H1 (cell line): ENCODE measurements around the gene SLC66A3. TPM values are rescaled to one million over a fixed set of nuclear protein-coding genes. Genes with fewer than 3 reads are reported as not detected.

ENCODE experiments used
- CTBP2 ChIP-seq: IDR thresholded peaks from 2 replicates; pipeline ENCODE4 v1.7.0; 2011; ENCODE audit warnings: borderline replicate concordance, mild to moderate bottlenecking, moderate library complexity, mixed read lengths, low read length; ENCODE audit not compliant: insufficient read depth, insufficient read length
- CTCF ChIP-seq, 3 experiments: IDR thresholded peaks; 1 replicate in 2 of 3; 2 replicates in 1 of 3; pipeline versions ENCODE4 v1.5.1 to v1.6.1; 2011; ENCODE audit warnings: low read length in 3 of 3, mild to moderate bottlenecking in 3 of 3, inconsistent platforms in 2 of 3, low read depth in 1 of 3, moderate library complexity in 1 of 3; ENCODE audit not compliant: insufficient read depth in 1 of 3; ENCODE audit errors: control extremely low read depth in 1 of 3
- POLR2AphosphoS5 ChIP-seq: IDR thresholded peaks from 2 replicates; pipeline ENCODE4 v1.6.1; 2011; ENCODE audit warnings: low read depth, low read length
- polyA plus RNA-seq, 7 experiments: library from polyadenylated mRNA; depleted of rRNA in 3 of 7; stranded (reverse) in 5 of 7; unstranded in 2 of 7; fragments of >200 nt in 5 of 7; fragments of 200-250 nt in 2 of 7; gene quantifications; 1 replicate in 5 of 7; 2 replicates in 1 of 7; 4 replicates in 1 of 7; pipeline versions ENCODE4 v1.2.1 to v1.2.3, GENCODE V29; 2011 to 2013; ENCODE audit warnings: missing spikeins in 2 of 7, mixed read lengths in 2 of 7
- total RNA-seq: library from RNA; stranded (reverse); fragmentation: NEBNext Ultra II Directional; extraction: Animal tissue kit (Norgen Biotek cat#: 25700); gene quantifications from 2 replicates; pipeline ENCODE4 v1.2.1, GENCODE V29; 2021

SLC66A3 gene
- total and polyA plus RNA-seq, 2 of the 8 experiments (the other 6 are each of a cell fraction or from before 2014, with no cell fraction given): 8.7 to 27.8 TPM

GRCh38 chr2:11186145-11186544, 30.9 kb downstream of the SLC66A3 start (continued):
- TF ChIP-seq CTCF (IDR thresholded peaks at IDR 0.05; ENCODE audit: control extremely low read depth in 1 of 3, insufficient read depth in 1 of 3, low read depth in 1 of 3, low read length in 3 of 3): no peak
- no peak for TF ChIP-seq CTBP2
- TF ChIP-seq POLR2AphosphoS5: no peak
